ENCODE data around the gene NFIB.

Gene NFIB

GRCh38 chr9:14192556-14192955 is 121.4 kb downstream of the NFIB start:
- no peak overlapping the region for H3K4me3 ChIP-seq (replicated peaks; ENCODE audit: low read depth, low read length)
- no peak for DNase-seq (ENCODE audit: low read depth)
- TF ChIP-seq CTCF (IDR thresholded peaks at IDR 0.05; ENCODE audit: low read length, missing control alignments), result no peak

GRCh38 chr9:14191512-14191911 is 122.4 kb downstream of the NFIB start:
- no peak for DNase-seq (ENCODE audit: low read depth)
- TF ChIP-seq CTCF (IDR thresholded peaks at IDR 0.05; ENCODE audit: low read length, missing control alignments), result no peak
- no peak overlapping the region for H3K4me3 ChIP-seq (replicated peaks; ENCODE audit: low read depth, low read length)

GRCh38 chr9:14190240-14190639 is 123.7 kb downstream of the NFIB start:
- no peak for DNase-seq (ENCODE audit: low read depth)
- no peak for TF ChIP-seq CTCF (IDR thresholded peaks at IDR 0.05; ENCODE audit: low read length, missing control alignments)
- no peak overlapping the region for H3K4me3 ChIP-seq (replicated peaks; ENCODE audit: low read depth, low read length)

- H3K4me3 ChIP-seq (replicated peaks; ENCODE audit: low read depth, low read length), result no peak overlapping the region
- TF ChIP-seq CTCF (IDR thresholded peaks at IDR 0.05; ENCODE audit: low read length, missing control alignments), result no peak
- no peak for DNase-seq (ENCODE audit: low read depth)
Measured at GRCh38 chr9:14189578-14189977, 124.4 kb downstream of the NFIB start.

GRCh38 chr9:14189146-14189545 is 124.8 kb downstream of the NFIB start:
- no peak for DNase-seq (ENCODE audit: low read depth)
- H3K4me3 ChIP-seq (replicated peaks; ENCODE audit: low read depth, low read length), result no peak overlapping the region
- TF ChIP-seq CTCF (IDR thresholded peaks at IDR 0.05; ENCODE audit: low read length, missing control alignments), result no peak

GRCh38 chr9:14188538-14188937 is 125.4 kb downstream of the NFIB start:
- TF ChIP-seq CTCF (IDR thresholded peaks at IDR 0.05; ENCODE audit: low read length, missing control alignments), result no peak
- H3K4me3 ChIP-seq (replicated peaks; ENCODE audit: low read depth, low read length), result no peak overlapping the region
- no peak for DNase-seq (ENCODE audit: low read depth)

- no peak for DNase-seq (ENCODE audit: low read depth)
- TF ChIP-seq CTCF (IDR thresholded peaks at IDR 0.05; ENCODE audit: low read length, missing control alignments), result no peak
- H3K4me3 ChIP-seq (replicated peaks; ENCODE audit: low read depth, low read length), result no peak overlapping the region
Measured at GRCh38 chr9:14188011-14188410, 125.9 kb downstream of the NFIB start.
